Ecto neural progenitor cell (in vitro differentiated cells): ENCODE data around the gene RNF150.

Source experiments
- DNase-seq: peaks from one replicate; pipeline ENCODE4 v3.0.0-alpha.2; 2018; ENCODE audit warnings: low spot score

The RNF150 gene

DNA sequence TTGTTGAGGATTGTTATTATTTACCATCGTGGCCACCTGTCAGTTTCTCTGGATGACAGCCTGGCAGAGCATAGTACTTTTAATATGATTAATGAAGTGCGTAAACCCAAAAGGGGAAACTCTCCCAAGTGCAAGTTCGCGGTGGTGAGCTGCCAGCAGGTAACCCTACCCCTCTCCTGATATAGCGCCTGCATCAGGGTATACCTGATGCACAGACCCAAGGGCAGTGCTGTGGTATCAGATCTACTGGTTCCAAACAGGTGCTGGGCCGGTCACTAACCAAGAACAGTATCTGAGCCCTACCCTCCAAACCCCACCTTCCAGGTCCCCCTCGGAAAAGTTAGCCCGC is 1.6 kb downstream of the RNF150 start:
- no peak for DNase-seq

DNA sequence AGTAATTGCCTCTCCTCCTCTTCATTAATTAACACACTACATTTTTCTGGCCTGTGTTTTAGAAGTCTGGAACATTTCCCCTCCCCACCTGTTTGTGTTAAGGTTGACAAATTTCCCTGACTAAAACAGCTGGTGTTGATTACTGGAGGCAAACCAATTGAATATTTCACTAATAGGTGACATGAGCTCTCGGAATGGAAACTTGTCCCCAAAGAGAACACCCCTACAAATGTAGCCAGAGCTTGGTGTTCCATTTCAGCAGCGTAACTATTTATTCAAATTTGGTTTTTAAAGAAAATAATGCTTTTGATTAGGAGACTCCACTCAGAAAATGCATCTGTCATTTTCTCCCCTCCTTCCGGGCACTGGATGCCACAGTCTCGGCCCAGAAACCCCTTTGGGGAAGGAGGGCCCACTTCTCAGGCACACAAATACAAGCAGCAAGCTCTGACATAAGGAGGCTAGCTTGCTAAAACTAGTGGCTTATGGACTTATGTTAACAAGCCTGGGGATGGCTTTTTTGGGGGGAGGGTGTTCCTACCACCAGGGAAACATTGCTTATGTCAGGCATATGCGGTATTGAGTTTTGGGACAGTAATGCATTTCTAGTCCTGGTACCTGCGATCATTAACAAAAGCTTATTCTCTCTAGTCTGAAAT is 2.2 kb downstream of the RNF150 start:
- no peak for DNase-seq

GRCh38 chr4:141127884-141128283 is 5.4 kb downstream of the RNF150 start:
- DNase-seq: no peak

DNA sequence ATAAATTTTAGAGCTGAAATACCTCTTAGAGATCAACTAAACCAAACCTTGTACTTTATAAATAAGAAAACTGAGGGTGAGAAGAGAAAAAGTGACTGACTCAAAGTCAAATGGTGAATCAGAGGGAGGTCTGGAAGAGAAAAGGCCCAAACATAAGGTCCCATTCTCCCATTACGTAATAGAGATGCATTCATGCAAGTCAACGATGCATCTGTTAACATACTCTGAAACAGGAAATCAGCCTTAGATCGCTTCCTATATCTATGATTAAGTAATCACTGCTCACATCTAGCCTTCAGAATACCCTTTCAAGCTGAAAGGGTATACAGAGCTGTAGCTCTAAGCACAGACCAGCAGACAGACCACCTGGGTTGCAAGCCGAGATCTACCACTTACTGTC is 6.5 kb downstream of the RNF150 start:
- no peak for DNase-seq

GRCh38 chr4:141124224-141124623 is 9.0 kb downstream of the RNF150 start:
- DNase-seq: no peak

DNA sequence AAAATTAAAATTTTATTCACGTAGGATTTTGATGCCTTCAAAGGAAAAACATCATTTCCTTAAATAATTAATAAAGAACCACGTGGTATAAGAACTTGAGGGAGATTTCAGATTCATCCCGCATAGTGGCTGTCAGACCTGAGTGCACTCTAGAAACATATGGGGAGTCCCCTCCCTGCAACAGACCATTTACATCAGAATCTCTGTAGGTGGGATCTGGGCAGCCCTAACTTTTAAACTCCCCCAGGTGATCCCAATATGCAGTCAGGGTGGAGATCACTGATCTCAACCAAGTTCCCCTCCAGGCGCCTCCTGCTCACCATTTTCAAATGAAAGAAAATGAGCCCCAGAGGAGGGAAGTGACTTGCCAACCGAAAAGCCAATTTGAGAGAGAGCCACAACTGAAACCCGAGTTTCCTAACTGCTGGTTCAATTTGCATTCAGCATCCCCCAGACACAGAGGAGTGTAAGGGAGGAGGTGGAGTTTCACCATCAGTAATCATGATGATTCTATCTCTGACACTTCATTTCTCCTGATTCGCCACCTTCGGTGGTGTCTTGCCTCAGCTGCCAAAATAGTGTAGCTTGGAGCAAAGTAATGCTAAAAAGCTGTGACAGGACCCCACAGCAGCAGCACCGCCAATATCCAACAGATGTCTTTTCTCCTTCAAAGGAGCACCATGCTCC is 11.4 kb downstream of the RNF150 start:
- DNase-seq: no peak

DNA sequence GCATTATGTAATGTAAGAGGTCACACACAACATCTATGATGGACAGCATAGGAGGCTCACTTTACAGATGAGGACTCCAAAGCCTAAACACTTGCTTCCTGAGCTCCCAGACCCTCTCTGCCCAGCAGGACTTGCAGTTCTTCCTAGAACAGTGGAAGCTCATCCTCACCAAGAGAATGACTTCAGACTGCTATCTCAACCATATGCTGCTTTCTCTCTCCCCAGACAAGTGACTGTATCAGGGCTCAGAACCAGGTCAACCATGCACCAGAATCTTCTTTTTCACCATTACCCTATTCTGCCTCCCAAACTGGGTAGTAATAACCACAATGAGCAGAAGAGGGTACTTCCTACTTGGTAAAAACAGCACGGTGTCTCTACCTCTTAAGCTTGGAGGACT is 12.2 kb downstream of the RNF150 start:
- no peak for DNase-seq

DNA sequence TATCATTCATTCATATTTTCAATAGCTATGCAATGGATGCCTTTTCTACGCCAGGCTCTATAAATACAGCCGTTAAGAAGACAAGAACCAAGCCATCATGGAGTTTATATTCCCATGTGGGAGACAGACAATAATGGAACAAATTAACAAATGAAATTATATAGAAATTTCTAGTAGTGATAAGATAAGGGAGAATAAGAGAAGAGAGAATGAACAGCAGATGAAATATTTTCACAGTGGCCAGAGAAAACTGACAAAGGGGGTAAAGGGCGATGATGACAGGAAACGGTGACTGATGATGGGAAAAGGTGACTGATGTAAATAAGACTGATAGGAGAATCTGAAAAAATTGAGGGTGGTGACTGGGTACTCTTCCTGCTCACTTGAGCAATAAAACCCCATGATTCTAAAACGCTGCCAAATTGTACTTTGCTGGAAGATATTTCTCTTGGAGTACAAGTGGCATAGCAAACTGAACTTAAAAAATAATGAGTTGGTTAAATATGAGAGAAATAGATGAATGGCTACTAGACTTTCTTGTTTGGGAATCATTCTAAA is 13.2 kb downstream of the RNF150 start:
- no peak for DNase-seq

DNA sequence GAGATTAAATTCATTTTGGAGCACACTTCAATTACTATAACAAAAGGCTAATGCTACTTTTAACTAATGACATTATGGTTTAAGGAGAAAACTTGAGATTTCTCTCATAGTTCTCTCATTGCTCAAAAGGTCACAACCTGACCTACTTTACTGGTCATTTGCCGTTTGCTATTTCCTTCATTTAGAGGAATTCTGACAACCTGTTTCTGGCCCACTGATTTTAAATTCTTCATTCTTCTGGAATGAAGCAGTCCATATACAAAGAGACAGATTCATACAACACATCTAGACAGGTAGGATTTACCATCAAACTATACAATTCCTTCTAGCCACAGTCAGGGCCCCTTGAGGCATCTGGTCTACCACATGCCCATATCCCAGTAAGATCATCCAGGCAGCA is 14.2 kb downstream of the RNF150 start:
- DNase-seq: no peak

- no peak for DNase-seq
Observed at GRCh38 chr4:141118381-141118780, 14.9 kb downstream of the RNF150 start.

- DNase-seq: no peak
Observed at GRCh38 chr4:141117935-141118334, 15.3 kb downstream of the RNF150 start.

DNA sequence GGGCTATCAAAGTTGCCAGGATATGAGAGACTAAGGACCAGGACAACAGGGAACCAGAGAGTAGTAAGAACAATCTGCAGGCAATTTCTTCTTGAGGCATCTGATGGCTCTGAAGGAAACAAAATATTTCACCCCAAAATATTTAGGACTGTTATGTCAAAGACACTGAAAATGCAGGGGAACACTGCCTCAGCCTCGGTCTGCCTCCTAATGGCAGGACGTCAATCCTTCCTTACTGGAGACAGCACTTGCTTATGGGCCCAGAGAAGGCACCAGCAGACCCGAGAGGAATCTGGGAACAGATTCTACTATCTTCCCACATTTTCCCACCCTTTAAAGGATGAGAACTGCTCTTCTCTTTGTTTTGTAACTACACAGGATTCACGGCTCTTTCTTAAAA is 23.3 kb downstream of the RNF150 start:
- DNase-seq: no peak

DNA sequence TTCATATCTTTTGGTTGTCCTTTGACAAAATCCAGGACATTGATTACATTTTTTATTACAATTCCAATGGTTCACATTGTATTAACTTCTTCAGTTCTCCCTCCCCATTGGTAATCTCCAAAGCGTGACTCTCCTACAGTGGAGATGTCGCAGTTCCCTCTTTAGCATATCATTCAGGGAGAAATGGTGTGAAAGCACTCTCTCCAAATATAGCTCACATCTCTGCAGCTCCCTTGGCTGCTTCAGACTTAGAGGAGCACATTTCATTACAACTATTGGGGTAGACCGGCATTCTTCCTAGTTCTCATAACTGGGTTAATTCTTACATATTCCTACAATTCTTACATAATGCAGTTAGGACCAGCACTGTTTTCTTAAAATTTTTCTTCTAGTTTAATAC is 25.3 kb downstream of the RNF150 start:
- no peak for DNase-seq

DNA sequence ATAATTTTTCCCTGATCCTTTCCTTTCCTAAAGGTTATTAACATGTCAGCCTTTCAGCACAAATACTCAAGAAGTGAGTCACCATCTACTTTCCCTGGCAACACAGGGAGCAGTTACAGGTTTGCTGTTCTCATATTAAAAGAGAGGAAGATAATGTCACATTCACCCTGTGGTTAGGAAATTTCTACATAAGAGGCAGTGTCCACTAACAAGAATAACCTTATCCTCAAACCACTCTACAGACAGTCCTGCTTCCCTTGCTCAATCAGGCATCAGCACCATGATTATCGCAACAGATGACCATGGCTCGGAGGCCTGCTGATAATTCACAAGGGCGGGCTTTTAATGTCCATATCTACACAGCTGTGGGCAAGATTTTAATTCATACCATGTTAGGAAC is 30.9 kb downstream of the RNF150 start:
- no peak for DNase-seq

DNA sequence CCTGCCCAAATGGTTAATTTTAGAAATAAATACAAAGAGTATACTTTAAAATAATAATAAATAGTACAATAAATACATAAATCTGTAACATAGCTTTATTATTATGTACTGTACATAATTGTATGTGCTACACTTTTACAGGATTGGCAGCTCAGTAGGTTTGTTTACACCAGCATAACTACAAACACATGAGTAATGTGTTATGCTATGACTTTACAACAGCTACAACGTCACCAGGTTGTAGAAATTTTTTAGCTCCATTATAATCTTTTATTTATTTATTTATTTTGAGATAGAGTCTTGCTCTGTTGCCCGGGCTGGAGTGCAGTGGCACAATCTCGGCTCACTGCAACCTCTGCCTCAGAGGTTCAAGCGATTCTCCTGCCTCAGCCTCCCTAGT is 31.8 kb downstream of the RNF150 start:
- no peak for DNase-seq

DNA sequence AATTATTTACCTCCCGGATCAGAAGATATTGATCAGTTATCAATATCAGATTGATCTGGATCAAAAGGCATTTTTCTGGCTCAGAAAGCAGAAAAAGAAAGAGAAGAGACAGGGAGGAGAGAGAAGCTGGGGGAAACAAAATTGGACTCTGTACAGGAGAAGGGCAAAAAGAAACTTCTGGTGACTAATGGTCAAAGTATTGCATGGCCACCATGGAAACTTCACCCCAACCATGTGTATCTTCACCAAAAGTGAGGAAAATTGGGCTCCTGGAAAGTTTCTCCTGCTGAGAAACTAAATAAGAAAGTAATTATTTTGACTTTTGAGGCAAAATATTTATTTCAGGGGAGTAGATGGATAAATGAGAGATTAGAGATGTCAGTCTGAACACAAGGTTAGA is 33.9 kb downstream of the RNF150 start:
- DNase-seq: no peak

- no peak for DNase-seq
Observed at GRCh38 chr4:141098163-141098562, 35.1 kb downstream of the RNF150 start.

DNA sequence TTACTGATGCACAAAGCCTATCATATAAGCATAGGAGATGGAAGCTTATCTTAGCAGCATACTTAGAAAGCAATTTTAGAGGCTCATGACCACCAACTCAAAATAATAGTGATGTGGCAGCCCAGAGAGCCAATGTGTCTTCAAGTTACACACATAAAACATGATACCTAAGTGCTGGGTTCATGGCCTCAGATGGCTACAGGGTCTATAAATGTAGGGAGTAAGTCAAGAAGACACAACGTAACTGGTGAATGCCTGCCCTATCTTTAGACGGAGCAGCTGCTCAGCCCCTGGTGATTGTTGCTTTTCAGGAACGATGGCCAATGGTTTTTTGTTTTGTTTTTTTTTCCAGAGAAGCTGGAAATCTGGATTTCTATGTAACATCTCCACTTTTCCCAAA is 42.8 kb downstream of the RNF150 start:
- DNase-seq: no peak

DNA sequence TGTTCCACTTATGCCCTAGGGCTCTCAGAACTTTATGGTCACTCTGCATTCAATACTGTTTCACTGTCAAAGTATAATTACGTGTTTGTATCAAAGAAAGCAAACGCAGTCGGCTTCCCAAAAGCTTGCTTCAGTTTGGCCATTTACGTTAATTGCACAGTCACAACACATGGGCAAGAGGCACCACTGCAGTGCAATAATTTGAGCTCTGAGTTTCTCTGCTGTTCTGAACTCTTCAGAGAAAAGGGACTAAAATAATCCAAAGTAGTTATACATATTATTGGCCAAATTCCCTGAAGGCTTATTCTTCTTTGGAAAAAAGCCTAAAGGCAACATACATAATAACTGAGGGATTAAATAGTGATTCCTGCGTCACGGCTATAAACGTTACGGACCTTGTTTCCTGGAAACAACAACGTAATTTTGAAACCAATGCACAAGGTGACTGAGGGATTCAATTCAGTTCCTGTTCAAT is 51.3 kb downstream of the RNF150 start:
- no peak for DNase-seq

- no peak for DNase-seq
Observed at GRCh38 chr4:141080668-141081067, 52.6 kb downstream of the RNF150 start.

GRCh38 chr4:141079393-141079930 is 53.8 kb downstream of the RNF150 start:
- no peak for DNase-seq

DNA sequence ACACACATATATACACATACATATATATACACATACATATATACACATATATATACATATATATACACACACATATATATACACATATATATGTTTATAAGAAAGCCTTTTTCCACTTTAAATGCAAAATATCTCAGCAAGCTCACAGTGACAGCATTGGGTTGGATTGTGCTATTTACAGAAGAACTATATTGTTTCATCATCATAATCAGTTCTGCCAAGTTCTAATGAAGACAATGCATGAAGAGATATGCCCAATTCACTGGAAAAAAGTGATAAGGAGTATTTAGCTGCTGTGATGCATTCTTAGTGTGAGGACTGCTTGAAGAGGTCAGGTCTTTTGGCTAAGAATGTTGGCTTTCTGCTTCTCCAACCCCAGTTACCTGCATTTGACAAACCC is 54.4 kb downstream of the RNF150 start:
- DNase-seq: no peak

GRCh38 chr4:141077611-141078225 is 55.6 kb downstream of the RNF150 start:
- DNase-seq: no peak
